Jurkat, Clone E6-1 (cell line): ENCODE data around the gene PRR36.

Experiments
- DNase-seq: peaks from one replicate; pipeline ENCODE4 v3.0.0-alpha.2; 2011; ENCODE audit warnings: low read depth, low spot score
- H3K4me3 ChIP-seq: 2 replicates; pipeline ENCODE4 v1.5.1; 2011; ENCODE audit warnings: mild to moderate bottlenecking, low read length, control low read depth, moderate library complexity

PRR36 gene

DNA sequence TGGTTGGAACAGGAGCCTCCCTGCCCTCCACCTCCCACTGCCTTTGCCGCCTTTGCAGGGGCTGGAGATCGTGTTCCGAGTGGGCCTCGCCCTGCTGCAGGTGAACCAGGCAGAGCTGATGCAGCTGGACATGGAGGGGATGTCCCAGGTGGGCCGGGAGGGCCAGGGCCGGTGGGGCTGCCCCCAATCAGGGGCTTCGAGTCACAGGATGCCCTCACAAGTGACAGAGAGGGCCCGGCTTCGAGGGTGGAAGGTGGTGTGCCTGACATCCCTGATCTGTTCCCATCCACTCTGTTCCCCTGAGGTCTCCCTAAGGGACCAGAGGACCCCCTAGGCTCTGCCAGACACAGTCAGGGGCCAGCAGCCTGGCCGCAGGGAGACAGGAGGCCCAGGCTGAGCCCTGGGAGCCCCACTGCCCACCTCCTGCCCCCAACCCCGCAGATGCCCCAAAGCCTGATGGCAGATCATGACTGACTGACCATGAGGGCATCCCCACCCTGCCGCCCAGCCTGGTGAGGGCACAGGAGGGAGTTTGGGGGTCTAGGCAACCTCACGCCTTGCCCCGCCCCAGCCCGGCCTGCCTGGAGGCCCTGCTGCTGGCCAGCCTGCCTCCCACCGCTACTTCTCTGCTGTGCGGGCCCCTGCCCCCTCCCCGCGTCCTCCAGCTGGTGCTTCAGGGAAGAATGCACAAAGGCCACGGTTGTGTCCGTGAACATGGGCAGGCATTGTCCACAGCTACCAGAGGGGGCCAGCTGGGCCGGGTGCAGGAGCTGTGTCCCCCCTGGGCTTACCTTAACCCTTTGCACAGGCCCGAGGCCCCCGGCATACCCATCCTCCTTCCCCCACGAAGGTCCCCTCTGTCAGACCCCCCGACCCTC is 22.3 kb downstream of the PRR36 start:
- DNase-seq, result no peak
- H3K4me3 ChIP-seq, result no peak overlapping the region

DNA sequence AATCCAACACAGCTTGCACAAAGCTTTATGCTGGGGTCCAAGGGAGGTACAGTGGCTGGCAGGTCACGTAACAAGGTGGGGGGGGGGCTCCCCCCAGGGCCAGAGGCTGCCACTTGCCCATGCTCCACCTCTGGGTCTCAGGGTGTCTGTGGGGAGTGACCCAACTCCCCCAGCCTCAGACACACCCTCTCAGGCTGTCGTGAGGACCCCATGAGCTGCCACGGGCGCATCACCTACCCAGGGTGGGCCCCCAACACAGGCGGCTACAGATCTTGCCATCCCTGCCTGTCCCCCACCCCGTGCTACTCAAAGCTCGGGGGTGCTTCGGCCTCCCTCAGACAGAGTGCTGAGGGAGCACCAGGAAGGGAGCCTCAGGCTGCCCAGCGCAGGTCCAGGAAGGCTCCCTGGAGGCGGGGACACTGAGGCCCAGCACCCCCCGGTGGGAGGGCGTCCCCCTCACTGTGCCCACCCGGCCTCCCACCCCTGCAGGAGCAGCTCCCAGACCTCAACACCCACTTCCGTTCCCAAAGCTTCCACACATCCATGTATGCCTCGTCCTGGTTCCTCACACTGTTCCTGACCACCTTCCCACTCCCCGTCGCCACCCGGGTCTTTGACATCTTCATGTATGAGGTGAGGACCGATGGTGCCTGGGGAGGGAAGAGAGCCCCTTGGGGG is 23.1 kb downstream of the PRR36 start:
- DNase-seq, result no peak

DNA sequence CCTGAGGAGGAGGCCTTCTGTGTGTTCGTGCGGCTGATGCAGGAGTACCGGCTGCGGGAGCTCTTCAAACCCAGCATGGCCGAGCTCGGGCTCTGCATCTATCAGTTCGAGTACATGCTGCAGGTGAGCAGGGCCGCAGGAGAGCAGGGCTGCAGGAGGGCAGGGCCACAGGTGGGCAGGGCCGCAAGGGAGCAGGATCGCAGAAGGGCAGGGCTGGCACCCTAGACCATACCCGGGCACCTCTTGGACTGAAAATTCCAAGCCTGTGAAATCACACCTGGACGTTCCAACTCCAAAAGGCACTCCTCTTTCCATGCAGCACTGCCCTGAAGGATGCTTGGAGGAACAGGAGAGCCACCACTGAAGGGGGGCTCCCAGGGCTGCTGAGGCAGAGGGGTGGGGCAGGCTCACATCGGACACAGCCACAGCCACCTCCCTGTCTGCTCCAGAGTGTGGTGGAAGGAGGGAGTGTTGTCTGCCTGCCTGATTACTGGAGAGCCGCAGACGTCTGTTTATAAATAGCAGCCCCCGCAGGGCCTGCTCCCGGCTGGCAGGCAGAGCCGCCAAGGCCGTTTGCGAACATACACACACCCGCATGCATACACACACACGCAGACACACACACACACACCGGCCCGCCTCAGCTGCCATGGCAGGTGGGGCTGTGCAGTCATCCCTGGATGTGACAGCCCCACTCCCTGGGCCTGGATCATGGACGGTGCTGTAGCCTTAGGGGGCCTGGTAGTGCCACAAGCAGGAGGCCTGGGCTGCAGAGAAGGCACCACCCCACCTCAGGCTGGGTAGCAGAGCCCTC is 24.0 kb downstream of the PRR36 start:
- DNase-seq, result no peak
- H3K4me3 ChIP-seq, result no peak overlapping the region

More for the DNA sequence above, 23.1 kb downstream of the PRR36 start:
- H3K4me3 ChIP-seq, result no peak overlapping the region

DNA sequence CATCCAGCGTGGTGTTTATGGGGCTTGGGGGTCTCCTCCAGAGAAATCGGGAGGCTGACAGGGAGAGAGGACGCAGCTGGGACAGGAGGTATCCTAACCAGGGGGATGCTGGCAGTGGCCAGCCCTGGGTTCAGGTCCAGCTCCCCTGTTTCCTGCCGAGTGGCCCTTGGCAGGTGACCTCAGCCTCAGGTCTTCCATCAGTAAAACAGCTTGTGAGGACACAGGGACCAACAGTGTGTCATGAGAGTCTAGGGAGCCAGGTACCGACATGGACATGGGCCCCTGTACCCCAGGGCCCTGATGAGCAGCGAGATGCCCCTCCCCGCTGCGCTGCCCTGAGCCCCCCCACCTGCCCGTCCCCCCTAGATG is 24.6 kb downstream of the PRR36 start:
- no peak for DNase-seq

DNA sequence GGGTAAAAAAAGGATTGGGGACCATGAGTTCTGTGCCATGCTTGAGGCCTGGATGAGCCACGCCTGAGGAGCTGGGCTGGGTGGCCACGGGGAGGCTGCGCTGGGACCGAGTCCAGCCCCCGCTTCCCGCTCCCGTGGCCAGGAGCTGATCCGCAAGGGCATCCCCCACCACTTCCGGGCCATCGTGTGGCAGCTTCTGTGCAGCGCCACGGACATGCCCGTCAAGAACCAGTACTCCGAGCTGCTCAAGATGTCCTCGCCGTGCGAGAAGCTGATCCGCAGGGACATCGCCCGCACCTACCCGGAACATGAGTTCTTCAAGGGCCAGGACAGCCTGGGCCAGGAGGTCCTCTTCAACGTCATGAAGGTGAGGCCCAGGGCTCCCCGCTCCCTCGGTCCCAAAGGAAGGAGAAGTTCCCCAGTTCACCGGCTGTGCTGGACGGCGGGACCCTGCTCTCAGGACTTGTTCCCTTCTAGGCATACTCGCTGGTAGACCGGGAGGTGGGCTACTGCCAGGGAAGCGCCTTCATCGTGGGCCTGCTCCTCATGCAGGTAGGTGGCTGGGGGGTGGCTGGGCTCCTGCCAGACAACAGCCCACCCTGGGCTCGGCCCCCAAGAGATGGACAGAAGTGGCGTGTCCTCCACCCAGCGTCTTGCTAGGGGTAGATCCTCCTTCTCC is 25.3 kb downstream of the PRR36 start:
- no peak overlapping the region for H3K4me3 ChIP-seq
- no peak for DNase-seq

More for the DNA sequence above, 24.6 kb downstream of the PRR36 start:
- no peak overlapping the region for H3K4me3 ChIP-seq

DNA sequence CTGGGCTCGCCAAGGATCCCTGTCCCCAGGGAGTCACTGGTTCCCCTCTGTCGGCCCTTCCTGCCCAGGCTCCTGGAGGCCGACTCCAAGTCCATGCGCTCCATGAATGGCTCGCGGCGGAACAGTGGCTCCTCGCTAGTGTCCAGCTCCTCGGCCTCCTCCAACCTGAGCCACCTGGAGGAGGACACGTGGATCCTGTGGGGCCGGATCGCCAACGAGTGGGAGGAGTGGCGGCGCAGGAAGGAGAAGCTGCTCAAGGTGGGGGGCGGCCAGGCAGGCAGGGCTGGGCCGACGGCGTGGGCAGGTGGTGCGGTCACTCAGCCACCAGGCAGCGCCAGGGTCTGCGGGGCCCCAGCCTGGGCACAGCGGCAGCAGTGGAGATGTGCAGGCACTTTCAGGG is 26.5 kb downstream of the PRR36 start:
- no peak for DNase-seq
- no peak overlapping the region for H3K4me3 ChIP-seq

DNA sequence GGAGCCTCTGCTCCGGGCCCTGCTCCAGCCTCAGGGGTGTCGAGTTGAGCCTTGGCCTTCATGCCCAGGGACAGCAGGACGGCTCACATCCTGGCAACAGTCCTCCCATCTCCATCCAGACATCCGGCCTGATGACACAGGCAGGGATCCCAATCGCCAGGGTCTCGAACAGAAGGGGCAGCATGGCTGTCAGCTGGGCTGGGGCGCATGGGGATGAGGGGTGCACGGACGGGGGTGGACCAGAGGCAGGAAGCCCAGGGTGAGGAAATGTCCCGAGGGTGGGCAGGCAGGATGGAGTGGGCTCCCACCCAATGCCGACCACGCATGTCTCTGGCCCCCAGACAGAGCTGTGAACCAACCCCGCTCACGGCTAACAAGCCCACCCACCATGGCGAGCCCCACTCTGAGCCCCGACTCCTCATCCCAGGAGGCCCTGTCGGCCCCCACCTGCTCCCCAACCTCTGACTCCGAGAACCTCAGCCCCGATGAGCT is 28.0 kb downstream of the PRR36 start:
- no peak for DNase-seq
- H3K4me3 ChIP-seq, result no peak overlapping the region

DNA sequence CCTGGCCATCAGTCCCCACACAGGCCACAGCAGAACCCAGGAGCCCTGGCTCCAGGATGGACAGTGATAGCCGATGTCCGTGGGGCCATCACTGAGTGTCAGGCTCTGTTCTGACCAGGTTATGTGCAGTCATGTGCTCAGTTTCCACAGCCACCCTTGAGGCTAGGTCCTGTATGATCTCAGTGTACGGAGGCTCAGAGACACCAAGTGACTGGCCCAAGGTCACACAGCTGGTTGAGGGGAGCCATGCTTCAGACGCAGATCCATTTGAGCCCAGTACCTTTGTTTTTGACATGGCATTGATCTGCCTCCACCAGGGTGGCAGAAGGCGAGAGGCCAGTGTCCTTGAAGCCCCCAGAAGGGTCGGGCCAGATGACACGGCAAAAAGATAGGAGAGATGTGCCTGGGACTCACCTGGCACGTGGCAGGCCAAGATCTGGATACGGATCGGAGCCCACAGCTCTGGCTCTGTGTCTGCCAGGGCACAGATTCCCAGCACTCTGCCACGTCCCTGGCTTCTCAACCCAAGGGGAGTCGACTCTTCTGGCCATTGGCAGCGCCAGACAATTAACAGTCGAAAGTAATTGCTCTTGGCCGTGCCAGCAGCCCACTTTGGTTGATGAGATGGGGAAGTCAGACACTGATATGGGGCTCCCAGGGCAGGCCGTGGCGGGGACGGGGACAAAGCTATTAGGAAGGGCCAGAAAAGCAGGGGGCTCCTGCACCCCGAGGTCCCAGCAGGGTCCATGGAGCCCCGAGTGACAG is 28.6 kb downstream of the PRR36 start:
- H3K4me3 ChIP-seq, result no peak overlapping the region
- DNase-seq, result no peak

DNA sequence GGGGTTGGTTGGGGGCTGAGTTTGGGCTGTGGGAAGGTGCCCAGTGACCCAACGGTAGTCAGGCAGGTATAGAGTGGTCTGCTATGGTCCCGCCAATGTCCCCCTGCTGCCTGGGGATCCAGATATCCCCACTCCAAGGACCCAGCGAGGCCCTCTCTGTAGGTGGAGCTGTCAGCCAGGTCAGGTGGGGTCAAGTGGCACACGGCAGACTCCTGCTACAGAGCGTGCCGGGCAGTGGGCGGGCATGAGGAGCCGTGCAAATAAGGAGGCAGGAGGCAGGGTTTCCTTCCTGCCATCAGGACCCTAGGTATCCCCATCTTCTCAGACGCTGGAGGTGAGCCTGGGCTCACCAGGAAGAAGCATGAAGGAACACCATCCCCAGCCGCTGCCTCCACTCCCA is 29.2 kb downstream of the PRR36 start:
- H3K4me3 ChIP-seq, result no peak overlapping the region
- DNase-seq, result no peak

DNA sequence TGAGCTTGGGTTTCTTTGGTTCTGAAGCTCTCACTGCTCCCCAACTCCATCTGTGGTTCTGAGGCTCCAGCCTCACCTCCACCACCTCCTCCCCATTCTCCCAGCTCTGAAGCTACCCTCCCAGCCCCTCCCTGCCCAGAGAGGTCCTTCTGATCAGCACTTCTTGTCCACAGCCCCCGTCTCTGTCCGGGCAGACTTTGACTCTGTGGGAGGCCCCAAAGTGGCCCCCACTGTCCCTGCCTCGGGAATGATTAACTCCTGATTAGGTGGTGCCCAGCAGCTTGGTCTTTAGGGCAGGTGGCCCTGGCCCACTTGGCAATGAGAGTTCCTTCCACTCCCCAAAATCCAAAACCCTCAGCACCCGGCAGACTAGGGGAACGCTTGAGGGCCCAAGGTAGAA is 29.8 kb downstream of the PRR36 start:
- DNase-seq, result no peak
- H3K4me3 ChIP-seq, result no peak overlapping the region

DNA sequence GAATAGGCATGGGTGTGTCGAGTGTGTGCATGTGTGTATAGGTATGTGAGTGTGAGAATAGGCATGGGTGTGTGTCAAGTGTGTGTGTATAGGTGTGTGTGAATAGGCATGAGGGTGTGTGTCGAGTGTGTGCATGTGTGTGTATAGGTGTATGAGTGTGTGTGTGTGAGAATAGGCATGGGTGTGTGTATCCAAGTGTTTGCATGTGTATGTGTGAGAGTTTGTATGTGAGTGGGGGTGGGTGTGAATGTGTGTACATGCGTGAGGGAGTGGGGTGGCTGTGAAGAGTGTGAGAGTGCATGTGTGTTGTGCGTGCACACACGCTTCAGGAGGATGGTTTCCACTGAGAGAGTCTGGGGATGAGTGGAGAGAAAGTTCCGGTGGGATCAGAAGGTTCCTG is 30.7 kb downstream of the PRR36 start:
- DNase-seq, result no peak
- H3K4me3 ChIP-seq, result no peak overlapping the region

DNA sequence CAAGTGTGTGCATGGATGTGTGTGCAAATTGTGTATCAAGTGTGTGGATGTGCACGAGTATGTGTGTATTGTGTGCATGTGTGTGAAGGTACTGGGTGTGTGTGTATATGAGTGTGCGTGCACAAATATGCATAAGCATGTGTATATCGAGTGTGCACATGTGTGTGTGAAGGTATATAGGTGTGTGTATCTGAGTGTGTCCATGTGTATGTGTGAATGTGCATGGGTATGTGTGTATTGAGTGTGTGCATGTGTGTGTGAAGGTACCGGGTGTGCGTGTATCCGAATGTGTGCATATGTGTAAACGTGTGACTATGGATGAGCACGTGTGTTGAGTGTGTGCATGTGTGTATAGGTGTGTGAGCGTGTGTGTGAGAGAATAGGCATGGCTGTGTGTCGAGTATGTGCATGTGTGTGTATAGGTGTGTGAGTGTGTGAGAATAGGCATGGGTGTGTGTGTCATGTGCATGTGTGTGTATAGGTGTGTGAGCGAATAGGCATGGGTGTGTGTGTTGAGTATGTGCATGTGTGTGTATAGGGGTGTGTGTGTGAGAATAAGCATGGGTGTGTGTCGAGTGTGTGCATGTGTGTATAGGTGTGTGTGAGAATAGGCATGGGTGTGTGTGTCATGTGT is 31.4 kb downstream of the PRR36 start:
- DNase-seq, result no peak
- H3K4me3 ChIP-seq, result no peak overlapping the region

DNA sequence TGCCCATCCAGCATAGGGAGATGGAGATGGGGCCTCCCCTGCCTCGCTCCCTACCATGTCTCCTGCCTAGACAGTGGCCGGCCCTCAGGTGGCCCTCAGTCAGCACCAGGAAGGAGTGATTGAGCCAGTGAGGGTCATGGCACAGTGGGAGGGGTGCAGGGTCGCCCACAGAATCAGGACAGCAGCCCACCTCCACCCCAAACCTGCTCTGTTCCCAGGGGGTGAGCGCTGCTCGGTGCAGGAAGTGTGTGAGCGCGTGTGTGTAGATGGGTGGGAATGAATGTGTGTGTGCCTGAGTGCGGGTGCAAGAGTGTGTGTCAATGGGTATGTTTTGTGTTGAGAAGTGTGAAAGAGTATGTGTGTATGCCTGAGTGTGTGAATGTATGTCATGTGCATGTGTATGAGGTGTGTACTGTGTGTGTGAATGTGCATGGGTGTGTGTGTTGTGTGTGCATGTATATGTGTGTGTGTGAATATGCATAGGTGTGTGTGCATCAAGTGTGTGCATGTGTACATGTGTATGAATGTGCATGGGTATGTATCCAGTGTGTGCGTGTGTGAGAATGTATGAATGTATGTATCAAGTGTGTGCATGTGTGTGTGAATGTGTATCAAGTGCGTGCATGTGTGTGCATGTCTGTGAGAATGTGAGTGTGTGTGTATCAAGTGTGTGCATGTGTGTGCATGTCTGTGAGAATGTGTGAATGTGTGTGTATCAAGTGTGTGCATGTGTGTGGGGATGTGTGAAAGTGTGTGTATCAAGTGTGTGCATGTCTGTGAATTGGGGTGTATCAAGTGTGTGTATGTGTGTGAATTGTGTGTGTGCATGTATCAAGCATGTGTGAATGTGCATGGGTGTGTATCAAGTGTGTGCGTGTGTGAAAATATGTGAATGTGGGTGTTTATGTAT is 32.2 kb downstream of the PRR36 start:
- DNase-seq, result no peak
- H3K4me3 ChIP-seq, result no peak overlapping the region

DNA sequence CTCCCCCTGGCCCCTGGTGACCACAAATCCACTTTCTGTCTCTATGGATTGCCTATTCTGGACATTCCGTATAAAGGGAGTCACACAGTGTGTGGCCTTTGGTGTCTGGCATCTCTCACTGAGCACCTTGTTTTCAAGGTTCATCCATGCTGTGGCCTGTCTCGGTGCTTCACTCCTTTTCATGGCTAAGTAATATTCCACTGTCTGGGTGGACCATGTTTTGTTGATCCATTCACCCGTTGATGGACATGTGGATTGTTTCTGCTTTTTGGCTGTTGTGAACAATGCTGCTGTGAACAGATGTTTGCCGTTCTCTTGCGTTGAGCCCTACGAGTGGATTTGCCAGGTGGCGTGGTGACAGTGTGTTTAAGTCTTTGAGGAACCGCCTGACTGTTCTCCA is 33.6 kb downstream of the PRR36 start:
- no peak overlapping the region for H3K4me3 ChIP-seq
- no peak for DNase-seq

DNA sequence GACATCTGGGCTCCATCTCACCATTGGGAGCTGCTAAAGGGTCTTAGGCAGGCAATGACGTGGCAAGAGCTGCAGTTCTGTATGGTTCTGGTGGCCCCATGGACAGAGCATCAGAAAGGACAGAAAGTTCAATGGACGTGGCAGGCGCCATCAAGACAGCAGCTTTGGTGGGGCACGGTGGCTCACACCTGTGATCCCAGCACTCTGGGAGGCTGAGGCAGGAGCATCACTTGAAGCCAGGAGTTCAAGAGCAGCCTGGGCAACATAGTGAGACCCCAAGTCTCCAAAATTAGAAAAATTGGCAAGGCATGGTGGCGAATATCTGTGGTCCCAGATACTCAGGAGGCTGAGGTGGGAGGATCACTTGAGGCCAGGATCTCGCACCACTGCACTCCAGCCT is 34.7 kb downstream of the PRR36 start:
- H3K4me3 ChIP-seq, result no peak overlapping the region
- no peak for DNase-seq

DNA sequence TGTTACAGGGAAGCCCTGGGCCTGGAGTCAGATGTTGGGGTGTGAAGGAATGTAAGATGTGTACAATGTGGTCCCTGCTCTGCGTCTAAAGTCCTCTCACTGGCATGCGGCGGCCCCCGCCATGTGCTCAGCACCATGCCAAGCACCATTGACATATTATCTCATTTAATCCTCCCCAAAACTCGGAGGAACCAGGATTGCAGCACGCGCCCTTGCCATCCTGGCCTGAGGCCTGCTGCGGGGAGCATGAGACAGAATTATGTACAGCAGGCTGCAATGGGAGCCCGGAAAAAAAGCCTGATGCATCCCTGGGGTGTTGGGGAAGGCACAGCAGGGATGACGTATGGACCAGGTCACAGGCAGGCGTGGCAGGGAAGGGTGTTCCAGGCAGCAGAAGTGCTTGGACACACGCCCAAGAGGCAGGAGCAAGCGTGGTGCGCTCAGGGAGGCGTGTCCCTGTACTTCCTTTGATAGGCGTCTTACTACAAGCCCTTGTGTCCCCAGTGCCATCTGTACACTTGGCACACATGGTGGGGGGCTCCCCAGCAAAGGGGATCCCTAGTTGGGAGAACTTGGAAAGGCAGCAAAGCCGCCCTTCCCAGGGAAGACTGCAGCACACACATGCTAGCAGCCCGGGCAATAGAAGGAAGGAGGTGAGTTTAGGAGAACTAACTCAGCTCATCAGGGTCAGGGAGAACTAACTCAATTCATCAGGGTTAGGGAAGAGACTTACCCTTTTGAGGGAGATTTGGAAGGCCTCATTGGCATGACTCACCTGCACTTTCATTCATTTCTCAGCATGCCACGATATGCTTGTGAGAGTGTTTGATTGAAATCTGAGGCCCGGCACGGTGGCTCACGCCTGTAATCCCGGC is 40.7 kb downstream of the PRR36 start:
- no peak overlapping the region for H3K4me3 ChIP-seq
- no peak for DNase-seq
